ENCODE results near the gene ITFG1. TPM values are rescaled to one million over a fixed set of nuclear protein-coding genes. Genes with fewer than 3 reads are reported as not detected.
"Not testable (repeated sequence)": the region's sequence is repeated elsewhere in the genome, so short reads cannot be mapped to it uniquely, and the experiment has no call there.

Gene ITFG1
- total RNA-seq, 1 donor = 15.3 TPM

- no peak for DNase-seq (ENCODE audit: low read depth in 2 of 3, low spot score in 2 of 3)
These were observed 34.1 kb downstream of the ITFG1 start for GRCh38 chr16:47426806-47427205.

DNA sequence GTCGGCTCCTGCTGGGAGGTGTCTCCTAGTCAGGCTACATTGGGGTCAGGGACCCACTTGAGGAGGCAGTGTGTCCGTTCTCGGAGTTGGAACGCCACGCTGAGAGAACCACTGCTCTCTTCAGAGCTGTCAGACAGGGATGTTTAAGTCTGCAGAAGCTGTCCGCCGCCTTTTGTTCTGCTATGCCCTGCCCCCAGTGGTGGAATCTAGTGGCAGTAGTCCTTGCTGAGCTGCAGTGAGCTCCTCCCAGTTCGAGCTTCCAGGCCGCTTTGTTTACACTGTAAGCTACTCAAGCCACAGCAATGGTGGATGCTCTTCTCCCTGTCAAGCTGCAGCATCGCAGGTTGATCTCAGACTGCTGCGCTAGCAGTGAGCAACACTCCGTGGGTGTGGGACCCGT lies 36.0 kb downstream of the ITFG1 start:
- DNase-seq (ENCODE audit: low read depth in 2 of 3, low spot score in 2 of 3) = no peak

- DNase-seq (ENCODE audit: low read depth in 2 of 3, low spot score in 2 of 3) = no peak
These were observed 44.0 kb downstream of the ITFG1 start for GRCh38 chr16:47416869-47417268.

GRCh38 chr16:47413041-47413440 lies 47.8 kb downstream of the ITFG1 start:
- no peak for DNase-seq (ENCODE audit: low read depth in 2 of 3, low spot score in 2 of 3)

DNA sequence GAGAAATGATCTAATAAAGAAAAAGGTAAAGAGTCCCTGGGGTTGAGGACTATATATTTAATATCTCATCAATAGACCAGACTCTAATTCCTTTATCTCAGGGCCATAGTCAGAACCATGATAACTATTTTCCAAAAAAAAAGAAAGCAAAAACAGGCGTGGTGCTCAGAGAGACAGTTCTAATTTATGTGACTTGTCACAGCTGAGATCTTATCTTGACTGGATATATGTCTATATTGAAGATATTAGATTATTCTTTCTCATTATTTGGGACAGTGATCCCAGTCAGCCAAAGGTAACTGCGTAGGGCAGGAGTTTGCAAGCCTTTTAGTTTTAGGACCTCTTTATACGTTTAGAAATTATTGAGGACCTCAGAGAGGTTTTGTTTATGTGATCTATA lies 52.4 kb downstream of the ITFG1 start:
- DNase-seq (ENCODE audit: low read depth in 2 of 3, low spot score in 2 of 3) = no peak

DNA sequence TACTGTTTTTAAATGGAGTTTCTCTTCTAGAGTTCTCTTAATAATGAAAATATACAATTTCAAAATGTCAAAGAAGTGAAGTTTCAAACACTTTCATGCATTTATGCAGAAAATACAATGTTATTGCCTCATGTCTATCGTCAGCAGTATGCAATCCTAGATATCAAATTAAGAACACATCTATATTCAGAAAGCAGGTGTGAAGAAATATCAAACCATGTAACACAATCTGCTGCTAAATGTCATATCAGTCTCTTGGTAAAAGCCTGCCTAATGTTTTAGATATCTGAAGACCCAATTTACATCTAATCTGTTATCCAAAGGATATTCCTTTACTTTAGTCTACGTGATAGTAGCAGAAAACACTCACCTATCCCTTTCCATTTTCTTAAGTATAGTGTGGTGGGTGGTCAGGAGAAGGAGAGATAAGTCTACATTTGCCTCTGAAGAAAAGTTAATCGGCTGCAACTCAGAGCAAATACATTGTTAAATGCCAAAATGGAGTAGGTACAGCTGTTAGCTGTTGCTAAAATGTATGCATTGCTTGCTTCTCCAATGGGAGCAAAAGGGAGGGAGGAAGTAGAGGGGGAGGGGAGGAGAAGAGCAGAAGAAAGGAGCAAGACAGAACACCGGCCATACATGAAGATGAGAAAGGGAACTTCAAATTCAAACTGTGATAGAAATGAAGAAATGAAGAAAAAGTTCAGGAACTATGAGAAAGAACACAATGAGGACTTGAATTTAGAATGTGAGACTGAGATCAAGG lies 64.9 kb downstream of the ITFG1 start:
- no peak for DNase-seq (ENCODE audit: low read depth in 2 of 3, low spot score in 2 of 3)

DNA sequence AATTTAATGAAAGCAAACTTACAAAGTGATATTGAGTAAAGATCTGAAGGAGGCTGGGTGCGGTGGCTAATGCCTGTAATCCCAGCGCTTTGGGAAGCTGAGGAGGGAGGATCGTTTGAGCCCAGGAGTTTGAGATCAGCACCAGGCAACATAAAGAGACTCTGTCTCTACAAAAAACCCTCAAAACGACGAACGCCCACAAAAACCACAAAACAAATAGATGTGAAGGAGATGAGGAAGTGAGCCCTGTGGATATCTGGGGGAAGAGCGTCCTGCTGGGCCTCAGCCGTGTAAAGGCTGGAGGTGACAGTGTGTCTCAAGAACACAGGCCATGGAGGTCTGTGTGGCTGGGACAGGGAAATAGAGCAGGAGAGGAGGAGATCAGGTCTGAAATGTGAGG lies 68.8 kb downstream of the ITFG1 start:
- peak in 2 of 3 donors; percentile 43 to 76 for DNase-seq (ENCODE audit: low read depth in 2 of 3, low spot score in 2 of 3)

DNA sequence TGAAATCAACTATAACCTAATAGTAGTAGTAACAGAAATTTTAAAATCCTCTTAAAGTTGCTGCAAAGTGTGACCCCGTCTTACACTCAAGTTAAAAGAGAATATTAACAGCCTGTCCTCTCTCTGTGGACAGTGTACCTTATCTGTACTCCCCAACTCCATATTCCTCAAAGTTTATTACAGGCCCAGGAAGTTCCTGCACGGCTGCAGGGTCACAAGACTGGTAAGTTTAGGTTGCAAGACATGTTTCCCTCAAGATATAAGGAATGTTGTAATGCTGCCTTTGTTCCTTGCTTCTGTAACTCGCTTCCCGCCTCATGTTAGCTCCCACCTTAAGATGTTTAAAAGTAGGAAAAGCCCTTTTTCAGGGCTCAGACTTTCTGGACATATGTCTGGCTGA lies 72.2 kb downstream of the ITFG1 start:
- DNase-seq (ENCODE audit: low read depth in 2 of 3, low spot score in 2 of 3) = no peak

GRCh38 chr16:47387026-47387734 lies 73.7 kb downstream of the ITFG1 start:
- no peak for DNase-seq (ENCODE audit: low read depth in 2 of 3, low spot score in 2 of 3)

GRCh38 chr16:47386201-47386718 lies 74.6 kb downstream of the ITFG1 start:
- DNase-seq (ENCODE audit: low read depth in 2 of 3, low spot score in 2 of 3) = no peak

DNA sequence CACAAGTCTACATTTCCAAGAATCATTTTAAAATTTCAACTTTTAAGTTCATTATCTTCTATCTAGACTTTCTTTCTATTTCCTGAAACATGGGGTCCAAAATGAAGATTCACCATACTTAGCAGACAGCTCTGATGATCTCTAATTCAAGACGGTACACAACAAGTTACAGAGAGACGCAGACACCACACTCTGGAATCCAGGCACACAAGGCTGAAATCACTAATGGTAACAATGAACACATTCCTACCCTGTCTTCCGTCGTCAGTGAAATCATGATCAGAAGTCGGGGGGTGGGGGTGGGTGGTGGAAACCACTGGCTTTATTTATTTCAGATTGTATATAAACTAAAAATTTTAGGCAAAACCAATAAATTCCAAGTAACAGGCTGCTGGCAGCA lies 78.5 kb downstream of the ITFG1 start:
- DNase-seq (ENCODE audit: low read depth in 2 of 3, low spot score in 2 of 3) = no peak

GRCh38 chr16:47377154-47377553 lies 83.7 kb downstream of the ITFG1 start:
- DNase-seq (ENCODE audit: low read depth in 2 of 3, low spot score in 2 of 3) = no peak

DNA sequence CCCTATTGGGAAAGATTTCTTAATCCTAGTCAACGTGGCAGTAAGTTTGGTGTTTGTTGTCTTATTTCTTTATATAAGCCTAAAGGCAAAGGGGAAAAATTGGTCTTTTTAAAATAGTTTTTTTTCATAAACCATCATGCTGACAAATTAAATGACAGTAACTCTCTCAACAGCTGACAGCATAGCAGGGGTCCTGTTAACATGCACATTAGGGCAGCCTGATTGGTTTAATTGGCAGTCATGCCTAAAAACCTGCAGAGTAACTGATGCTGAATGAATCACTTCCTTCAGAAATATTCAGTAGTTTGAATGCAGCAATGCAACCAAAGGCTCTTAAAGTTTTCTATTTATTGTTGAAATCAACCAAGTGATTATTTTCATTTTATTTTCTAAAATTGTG lies 85.4 kb downstream of the ITFG1 start:
- no peak for DNase-seq (ENCODE audit: low read depth in 2 of 3, low spot score in 2 of 3)

DNA sequence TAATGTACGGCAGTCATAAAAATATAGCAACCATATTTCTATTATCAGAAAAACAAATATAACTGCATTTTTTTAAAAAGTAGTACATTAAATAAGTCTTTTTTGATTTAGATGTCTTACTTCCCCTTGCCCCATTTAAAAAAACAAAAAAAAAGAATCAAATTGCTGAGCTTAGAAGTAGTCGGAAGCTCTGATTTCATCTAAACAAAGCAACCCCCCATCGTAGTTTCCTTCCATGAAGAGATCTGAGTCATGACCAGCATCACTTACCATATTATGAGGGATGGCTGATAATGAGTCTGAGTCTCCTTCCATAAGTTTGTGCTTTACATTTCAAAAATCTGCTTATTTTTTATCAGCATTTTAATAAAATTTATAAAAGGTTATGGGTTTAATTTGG lies 86.2 kb downstream of the ITFG1 start:
- DNase-seq (ENCODE audit: low read depth in 2 of 3, low spot score in 2 of 3) = no peak

DNA sequence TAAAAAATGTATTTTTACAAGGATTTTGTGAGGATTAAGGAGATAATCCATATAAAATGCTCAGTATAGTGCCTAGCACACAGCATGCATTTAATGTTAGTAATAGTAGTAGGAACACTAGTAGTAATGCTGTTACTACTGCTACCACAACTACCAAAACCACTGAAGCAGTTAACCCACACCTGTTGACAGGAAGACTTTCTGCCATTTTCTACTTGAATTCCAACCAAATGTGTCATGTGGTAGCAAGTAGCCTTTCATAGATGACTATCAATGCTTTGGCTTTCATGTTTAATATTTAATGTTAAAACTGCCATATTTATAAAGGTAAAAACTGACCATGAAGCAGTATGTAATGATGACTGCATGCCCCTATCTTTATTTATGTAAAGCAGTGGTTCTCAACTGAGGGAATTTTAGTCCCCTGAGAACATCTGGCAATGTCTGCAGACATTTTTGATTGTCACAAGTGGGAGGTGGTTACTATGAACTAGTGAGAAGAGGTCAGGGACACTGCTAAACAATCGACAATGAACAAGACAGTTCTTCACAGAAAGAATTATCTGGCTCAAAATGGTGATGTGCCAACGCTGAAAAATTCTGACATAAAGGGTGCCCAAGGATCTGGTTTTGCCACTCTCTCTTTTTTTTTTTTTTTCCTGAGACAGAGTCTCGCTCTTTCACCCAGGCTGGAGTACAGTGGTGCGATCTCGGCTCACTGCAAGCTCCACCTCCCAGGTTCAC lies 89.4 kb downstream of the ITFG1 start:
- DNase-seq (ENCODE audit: low read depth in 2 of 3, low spot score in 2 of 3) = no peak

GRCh38 chr16:47370536-47370935 lies 90.3 kb downstream of the ITFG1 start:
- no peak for DNase-seq (ENCODE audit: low read depth in 2 of 3, low spot score in 2 of 3)

- DNase-seq (ENCODE audit: low read depth in 2 of 3, low spot score in 2 of 3) = no peak
These were observed 94.6 kb downstream of the ITFG1 start for GRCh38 chr16:47366228-47366627.

DNA sequence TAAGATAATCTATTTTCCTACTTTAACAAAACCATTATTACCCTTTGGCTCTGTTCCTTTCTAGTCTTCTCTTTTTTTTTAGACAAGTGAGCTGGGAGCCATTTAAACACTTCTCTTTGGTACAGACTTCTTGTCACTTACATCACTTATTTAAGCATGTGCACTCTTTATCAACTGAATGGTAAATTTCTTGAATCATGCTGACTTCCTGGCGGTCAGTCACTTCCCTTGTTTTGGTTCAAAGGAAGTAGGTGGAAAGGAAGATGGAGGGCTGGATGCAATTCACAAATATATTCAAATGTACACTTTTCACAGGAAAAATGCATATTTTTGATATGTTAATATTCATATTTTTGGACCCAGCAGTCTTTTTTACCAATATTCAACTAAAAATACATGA lies 97.1 kb downstream of the ITFG1 start:
- no peak for DNase-seq (ENCODE audit: low read depth in 2 of 3, low spot score in 2 of 3)

DNA sequence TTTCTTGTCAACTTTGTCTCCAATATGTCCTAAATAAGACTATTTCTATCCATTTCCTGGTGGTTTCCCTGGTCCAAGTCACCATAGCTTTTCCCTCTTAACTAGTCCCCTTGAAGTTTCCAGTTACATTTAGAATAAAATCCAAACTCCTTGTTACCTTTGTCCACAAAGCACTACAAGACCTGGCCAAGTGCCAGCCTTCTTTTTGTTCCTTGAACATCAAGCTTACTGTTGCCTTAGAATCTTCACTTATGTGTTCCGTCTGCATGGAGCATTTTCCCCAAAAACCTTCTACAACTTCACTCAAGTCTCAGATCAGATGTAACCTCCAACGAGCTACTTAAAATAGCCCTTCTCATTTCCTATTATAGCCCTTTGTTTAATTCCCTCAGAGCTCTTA lies 101.4 kb downstream of the ITFG1 start:
- no peak for DNase-seq (ENCODE audit: low read depth in 2 of 3, low spot score in 2 of 3)

- no peak for DNase-seq (ENCODE audit: low read depth in 2 of 3, low spot score in 2 of 3)
These were observed 102.0 kb downstream of the ITFG1 start for GRCh38 chr16:47358816-47359215.

DNA sequence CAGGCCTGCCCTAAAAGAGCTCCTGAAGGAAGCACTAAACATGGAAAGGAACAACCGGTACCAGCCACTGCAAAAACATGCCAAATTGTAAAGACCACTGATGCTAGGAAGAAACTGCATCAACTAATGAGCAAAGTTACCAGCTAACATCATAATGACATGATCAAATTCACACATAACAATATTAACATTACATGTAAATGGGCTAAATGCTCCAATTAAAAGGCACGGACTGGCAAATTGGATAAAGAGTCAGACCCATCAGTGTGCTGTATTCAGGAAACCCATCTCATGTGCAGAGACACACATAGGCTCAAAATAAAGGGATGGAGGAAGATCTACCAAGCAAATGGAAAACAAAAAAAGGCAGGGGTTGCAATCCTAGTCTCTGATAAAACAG lies 111.8 kb downstream of the ITFG1 start:
- DNase-seq (ENCODE audit: low read depth in 2 of 3, low spot score in 2 of 3) = not testable (repeated sequence)
